HG02852 (cell line): ENCODE measurements around the gene CHST7.

Source experiments
- ATAC-seq: cut with Tn5 transposase; IDR thresholded peaks from one replicate; pipeline ENCODE4 v1.9.1; 2021; ENCODE audit warnings: mild to moderate bottlenecking, moderate library complexity; ENCODE audit not compliant: unreplicated experiment

Gene CHST7

DNA sequence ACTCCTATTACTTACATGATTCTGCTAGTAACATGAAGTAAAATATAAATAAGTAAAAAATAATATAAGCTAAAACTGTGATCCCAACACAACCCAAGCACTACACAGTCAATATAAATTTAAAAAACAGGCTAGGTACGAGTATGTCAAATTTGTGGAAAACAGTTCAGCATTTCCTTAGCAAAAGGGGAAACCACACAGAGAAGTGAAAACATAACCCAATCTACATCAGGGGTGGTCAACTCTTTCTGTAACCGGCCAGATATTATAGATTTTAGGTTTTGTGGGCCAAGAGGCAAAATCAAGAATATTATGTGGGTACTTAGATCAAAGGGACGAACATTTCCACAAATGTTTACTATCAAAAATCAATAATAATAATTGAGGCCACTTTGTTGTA is 70.1 kb downstream of the CHST7 start:
- no peak for ATAC-seq

DNA sequence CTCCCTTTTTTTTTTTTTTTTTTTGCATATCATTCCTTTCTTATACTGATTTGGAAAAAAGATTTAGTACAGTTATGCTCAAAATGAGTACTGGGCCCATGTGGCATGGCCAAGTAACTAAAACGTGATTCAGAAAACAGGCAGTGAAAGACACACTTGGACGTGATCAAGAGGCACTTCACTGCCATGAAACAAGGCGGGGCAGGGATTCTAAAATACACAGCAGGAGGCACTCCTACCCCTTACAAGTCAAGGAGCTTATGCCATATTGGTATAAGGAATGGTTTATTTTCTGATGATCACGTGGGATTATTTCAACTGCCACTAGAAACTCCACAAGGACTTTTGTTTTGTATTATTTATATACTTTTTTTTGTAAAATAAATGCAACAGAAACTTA is 72.0 kb downstream of the CHST7 start:
- no peak for ATAC-seq

DNA sequence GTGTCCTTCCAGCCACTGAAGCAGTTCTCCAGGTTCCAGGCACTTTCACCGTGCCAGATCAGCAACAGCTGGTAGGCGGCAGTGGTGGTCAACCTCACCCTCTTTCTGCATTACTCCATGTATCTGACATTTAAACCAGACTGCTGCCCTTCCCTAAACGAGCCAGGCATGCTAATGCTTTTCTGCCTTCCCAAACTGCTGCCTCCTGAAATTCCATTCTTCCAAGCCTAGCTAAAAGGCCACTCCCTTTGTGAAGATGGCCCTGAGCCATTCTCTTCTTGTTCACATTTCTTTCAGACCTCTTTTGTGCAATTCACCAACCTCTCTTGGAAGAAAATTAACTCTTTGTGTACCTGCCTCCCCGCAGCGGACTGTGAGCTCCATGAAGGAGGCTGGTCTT is 73.7 kb downstream of the CHST7 start:
- ATAC-seq = no peak
